GM19099 (cell line): ENCODE measurements around the gene TPK1.

Source experiments
- POLR2A ChIP-seq: IDR thresholded peaks from 3 replicates; pipeline ENCODE4 v1.6.1; 2011; ENCODE audit warnings: low read depth; ENCODE audit not compliant: insufficient read length; ENCODE audit errors: extremely low read depth

TPK1 gene

GRCh38 chr7:144835652-144836544 lies at the start of gene TPK1:
TSS of gene TPK1 (minus strand) at chr7:144836053. CDS start at chr7:144835602, 451 bp downstream.
- peak; percentile 94 for TF ChIP-seq POLR2A

GRCh38 chr7:144885478-144885877 lies 49.6 kb upstream of the TPK1 start:
- TF ChIP-seq POLR2A, result no peak

GRCh38 chr7:144884896-144885295 lies 49.0 kb upstream of the TPK1 start:
- no peak for TF ChIP-seq POLR2A

- TF ChIP-seq POLR2A, result no peak
Observed at GRCh38 chr7:144873316-144873845, 37.5 kb upstream of the TPK1 start.

GRCh38 chr7:144869082-144869481 lies 33.2 kb upstream of the TPK1 start:
- no peak for TF ChIP-seq POLR2A

- TF ChIP-seq POLR2A, result no peak
Observed at GRCh38 chr7:144866189-144866588, 30.3 kb upstream of the TPK1 start.

- TF ChIP-seq POLR2A, result no peak
Observed at GRCh38 chr7:144863320-144863647, 27.4 kb upstream of the TPK1 start.

GRCh38 chr7:144862612-144863319 lies 26.9 kb upstream of the TPK1 start:
- no peak for TF ChIP-seq POLR2A

- TF ChIP-seq POLR2A, result no peak
Observed at GRCh38 chr7:144859739-144860138, 23.9 kb upstream of the TPK1 start.

GRCh38 chr7:144857463-144857862 lies 21.6 kb upstream of the TPK1 start:
- no peak for TF ChIP-seq POLR2A

GRCh38 chr7:144854839-144855424 lies 19.1 kb upstream of the TPK1 start:
- TF ChIP-seq POLR2A, result no peak

GRCh38 chr7:144853542-144853941 lies 17.7 kb upstream of the TPK1 start:
- TF ChIP-seq POLR2A, result no peak

GRCh38 chr7:144848078-144848477 lies 12.2 kb upstream of the TPK1 start:
- TF ChIP-seq POLR2A, result no peak

GRCh38 chr7:144842377-144842851 lies 6.6 kb upstream of the TPK1 start:
- TF ChIP-seq POLR2A, result no peak

- TF ChIP-seq POLR2A, result no peak
Observed at GRCh38 chr7:144836545-144836842, 641 bp upstream of the TPK1 start.
